Measurements from ENCODE around the gene ACOXL.

Gene ACOXL

GRCh38 chr2:111091811-111092211, 359.4 kb downstream of the ACOXL start:
- Histone ChIP-seq H3K27ac (ENCODE audit: low read length) (no peak overlapping the region), H3K36me3 (ENCODE audit: control insufficient read depth, low read depth, low read length) (no peaks in the 10 kb centered on the region)

GRCh38 chr2:111094691-111095090, 362.3 kb downstream of the ACOXL start:
- no peak overlapping the region for H3K9ac ChIP-seq (ENCODE audit: low read length)
- H3K27me3 ChIP-seq (ENCODE audit: control insufficient read depth, insufficient read depth, low read length): no peaks in the 10 kb centered on the region
- no peaks in the 10 kb centered on the region for H3K4me1 ChIP-seq (ENCODE audit: control insufficient read depth, low read depth, low read length)
- no peaks in the 10 kb centered on the region for H3K36me3 ChIP-seq (ENCODE audit: control insufficient read depth, low read depth, low read length)
- H3K27ac ChIP-seq (ENCODE audit: low read length): no peak overlapping the region
- H3K4me3 ChIP-seq (ENCODE audit: low read length): no peak overlapping the region
- H3K9me3 ChIP-seq (ENCODE audit: control insufficient read depth, low read depth, low read length): no peaks in the 10 kb centered on the region

More at GRCh38 chr2:111091811-111092211, 359.4 kb downstream of the ACOXL start:
- Histone ChIP-seq H3K9ac (ENCODE audit: low read length) (no peak overlapping the region), H3K4me3 (ENCODE audit: low read length) (no peak overlapping the region), H3K4me1 (ENCODE audit: control insufficient read depth, low read depth, low read length) (no peaks in the 10 kb centered on the region), H3K9me3 (ENCODE audit: control insufficient read depth, low read depth, low read length) (no peaks in the 10 kb centered on the region), H3K27me3 (ENCODE audit: control insufficient read depth, insufficient read depth, low read length) (no peaks in the 10 kb centered on the region)

DNA sequence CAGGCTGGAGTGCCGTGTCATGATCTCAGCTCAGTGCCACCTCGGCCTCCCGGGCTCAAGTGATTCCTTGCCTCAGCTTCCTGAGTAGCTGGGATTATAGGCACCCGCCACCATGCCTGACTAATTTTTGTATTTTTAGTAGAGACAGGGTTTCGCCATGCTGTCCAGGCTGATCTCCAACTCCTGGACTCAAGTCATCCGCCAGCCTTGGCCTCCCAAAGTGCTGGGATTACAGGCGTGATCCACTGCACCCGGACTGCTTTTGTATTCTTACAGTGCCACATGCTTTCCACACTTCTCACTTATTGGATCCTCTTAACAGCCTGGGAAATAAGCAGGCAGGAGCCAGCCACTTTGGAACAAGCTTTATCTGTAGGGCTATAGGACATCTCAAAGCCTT, 363.1 kb downstream of the ACOXL start:
- Histone ChIP-seq H3K36me3 (ENCODE audit: control insufficient read depth, low read depth, low read length) (no peaks in the 10 kb centered on the region), H3K9ac (ENCODE audit: low read length) (no peak overlapping the region), H3K9me3 (ENCODE audit: control insufficient read depth, low read depth, low read length) (no peaks in the 10 kb centered on the region), H3K4me1 (ENCODE audit: control insufficient read depth, low read depth, low read length) (no peaks in the 10 kb centered on the region), H3K27ac (ENCODE audit: low read length) (no peak overlapping the region), H3K27me3 (ENCODE audit: control insufficient read depth, insufficient read depth, low read length) (no peaks in the 10 kb centered on the region), H3K4me3 (ENCODE audit: low read length) (no peak overlapping the region)

GRCh38 chr2:111099402-111099801, 367.0 kb downstream of the ACOXL start:
- H3K27me3 ChIP-seq (ENCODE audit: control insufficient read depth, insufficient read depth, low read length): no peaks in the 10 kb centered on the region
- no peak overlapping the region for H3K4me3 ChIP-seq (ENCODE audit: low read length)
- H3K36me3 ChIP-seq (ENCODE audit: control insufficient read depth, low read depth, low read length): no peaks in the 10 kb centered on the region
- H3K9me3 ChIP-seq (ENCODE audit: control insufficient read depth, low read depth, low read length): no peaks in the 10 kb centered on the region
- no peaks in the 10 kb centered on the region for H3K4me1 ChIP-seq (ENCODE audit: control insufficient read depth, low read depth, low read length)
- H3K27ac ChIP-seq (ENCODE audit: low read length): no peak overlapping the region
- H3K9ac ChIP-seq (ENCODE audit: low read length): no peak overlapping the region

DNA sequence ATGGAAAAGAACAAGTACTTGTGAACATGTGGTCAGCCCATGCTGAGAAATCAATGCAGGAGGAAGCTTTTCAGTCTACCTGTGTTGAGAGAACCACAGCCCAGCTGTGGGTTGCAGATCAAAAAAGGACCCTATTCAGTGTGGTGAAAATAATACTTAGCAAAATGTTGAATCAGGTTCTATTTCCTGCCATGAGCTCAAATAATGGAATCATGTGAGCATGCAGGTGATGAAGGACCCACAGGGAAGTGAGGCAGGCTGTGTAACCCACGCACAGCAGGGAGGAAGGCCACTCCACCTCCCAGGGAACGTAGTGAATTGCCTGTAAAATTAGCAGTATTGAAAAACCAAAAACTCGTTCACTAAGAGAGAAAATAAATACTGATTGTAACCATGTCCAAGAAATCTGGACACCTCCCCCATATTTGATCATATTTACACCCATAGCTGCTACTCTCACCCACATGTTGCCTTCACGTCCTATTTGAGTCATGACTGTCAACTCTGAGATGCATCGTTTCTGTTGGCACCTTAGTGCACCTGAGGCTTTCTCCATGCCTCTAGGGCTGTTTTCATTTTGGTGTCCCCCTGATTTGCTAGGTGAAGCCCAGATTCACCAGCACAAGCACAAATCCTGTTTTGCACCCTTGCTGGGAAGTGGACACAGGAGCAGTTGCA, 367.9 kb downstream of the ACOXL start:
- Histone ChIP-seq H3K9ac (ENCODE audit: low read length) (no peak overlapping the region), H3K27ac (ENCODE audit: low read length) (no peak overlapping the region), H3K36me3 (ENCODE audit: control insufficient read depth, low read depth, low read length) (no peaks in the 10 kb centered on the region), H3K4me3 (ENCODE audit: low read length) (no peak overlapping the region), H3K27me3 (ENCODE audit: control insufficient read depth, insufficient read depth, low read length) (no peaks in the 10 kb centered on the region), H3K4me1 (ENCODE audit: control insufficient read depth, low read depth, low read length) (no peaks in the 10 kb centered on the region), H3K9me3 (ENCODE audit: control insufficient read depth, low read depth, low read length) (no peaks in the 10 kb centered on the region)

GRCh38 chr2:111100765-111101162, 368.4 kb downstream of the ACOXL start:
- H3K4me1 ChIP-seq (ENCODE audit: control insufficient read depth, low read depth, low read length): no peaks in the 10 kb centered on the region
- H3K27me3 ChIP-seq (ENCODE audit: control insufficient read depth, insufficient read depth, low read length): no peaks in the 10 kb centered on the region
- H3K36me3 ChIP-seq (ENCODE audit: control insufficient read depth, low read depth, low read length): no peaks in the 10 kb centered on the region
- no peaks in the 10 kb centered on the region for H3K9me3 ChIP-seq (ENCODE audit: control insufficient read depth, low read depth, low read length)
- no peak overlapping the region for H3K27ac ChIP-seq (ENCODE audit: low read length)
- no peak overlapping the region for H3K9ac ChIP-seq (ENCODE audit: low read length)
- H3K4me3 ChIP-seq (ENCODE audit: low read length): no peak overlapping the region

GRCh38 chr2:111101592-111101991, 369.2 kb downstream of the ACOXL start:
- H3K9me3 ChIP-seq (ENCODE audit: control insufficient read depth, low read depth, low read length): no peaks in the 10 kb centered on the region
- H3K9ac ChIP-seq (ENCODE audit: low read length): no peak overlapping the region
- no peak overlapping the region for H3K4me3 ChIP-seq (ENCODE audit: low read length)
- H3K4me1 ChIP-seq (ENCODE audit: control insufficient read depth, low read depth, low read length): no peaks in the 10 kb centered on the region
- H3K27me3 ChIP-seq (ENCODE audit: control insufficient read depth, insufficient read depth, low read length): no peaks in the 10 kb centered on the region
- no peak overlapping the region for H3K27ac ChIP-seq (ENCODE audit: low read length)
- H3K36me3 ChIP-seq (ENCODE audit: control insufficient read depth, low read depth, low read length): no peaks in the 10 kb centered on the region

DNA sequence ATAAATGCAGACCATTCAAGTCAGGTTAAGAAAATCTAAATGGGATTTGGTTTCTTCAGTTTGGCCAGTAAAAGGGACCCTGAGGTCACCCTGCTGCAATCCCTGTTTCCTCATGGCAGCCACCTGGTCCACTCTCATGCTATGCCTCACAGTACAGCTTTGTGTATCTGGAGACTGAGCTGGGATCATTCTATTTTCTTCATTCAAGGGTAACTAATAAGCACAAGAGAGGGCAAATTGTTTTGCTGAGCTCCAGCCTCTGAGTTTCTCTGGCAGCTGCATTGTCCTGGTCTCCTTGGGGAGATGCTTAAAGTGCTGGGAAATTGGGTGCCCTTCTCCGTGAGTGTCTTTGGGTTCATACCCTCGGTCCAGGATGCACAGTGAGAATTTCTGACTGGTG, 369.8 kb downstream of the ACOXL start:
- H3K9ac ChIP-seq (ENCODE audit: low read length): no peak overlapping the region
- no peak overlapping the region for H3K27ac ChIP-seq (ENCODE audit: low read length)
- no peaks in the 10 kb centered on the region for H3K9me3 ChIP-seq (ENCODE audit: control insufficient read depth, low read depth, low read length)
- H3K4me1 ChIP-seq (ENCODE audit: control insufficient read depth, low read depth, low read length): no peaks in the 10 kb centered on the region
- H3K27me3 ChIP-seq (ENCODE audit: control insufficient read depth, insufficient read depth, low read length): no peaks in the 10 kb centered on the region
- H3K36me3 ChIP-seq (ENCODE audit: control insufficient read depth, low read depth, low read length): no peaks in the 10 kb centered on the region
- no peak overlapping the region for H3K4me3 ChIP-seq (ENCODE audit: low read length)

GRCh38 chr2:111105926-111106325, 373.6 kb downstream of the ACOXL start:
- Histone ChIP-seq H3K4me3 (ENCODE audit: low read length) (no peak overlapping the region), H3K27me3 (ENCODE audit: control insufficient read depth, insufficient read depth, low read length) (no peaks in the 10 kb centered on the region), H3K4me1 (ENCODE audit: control insufficient read depth, low read depth, low read length) (no peaks in the 10 kb centered on the region), H3K9me3 (ENCODE audit: control insufficient read depth, low read depth, low read length) (no peaks in the 10 kb centered on the region), H3K9ac (ENCODE audit: low read length) (no peak overlapping the region), H3K27ac (ENCODE audit: low read length) (no peak overlapping the region), H3K36me3 (ENCODE audit: control insufficient read depth, low read depth, low read length) (no peaks in the 10 kb centered on the region)

- Histone ChIP-seq H3K4me3 (ENCODE audit: low read length) (no peak overlapping the region), H3K27ac (ENCODE audit: low read length) (no peak overlapping the region), H3K36me3 (ENCODE audit: control insufficient read depth, low read depth, low read length) (no peaks in the 10 kb centered on the region), H3K27me3 (ENCODE audit: control insufficient read depth, insufficient read depth, low read length) (no peaks in the 10 kb centered on the region), H3K4me1 (ENCODE audit: control insufficient read depth, low read depth, low read length) (no peaks in the 10 kb centered on the region), H3K9ac (ENCODE audit: low read length) (no peak overlapping the region), H3K9me3 (ENCODE audit: control insufficient read depth, low read depth, low read length) (no peaks in the 10 kb centered on the region)
These were observed 374.3 kb downstream of the ACOXL start for GRCh38 chr2:111106706-111107105.

DNA sequence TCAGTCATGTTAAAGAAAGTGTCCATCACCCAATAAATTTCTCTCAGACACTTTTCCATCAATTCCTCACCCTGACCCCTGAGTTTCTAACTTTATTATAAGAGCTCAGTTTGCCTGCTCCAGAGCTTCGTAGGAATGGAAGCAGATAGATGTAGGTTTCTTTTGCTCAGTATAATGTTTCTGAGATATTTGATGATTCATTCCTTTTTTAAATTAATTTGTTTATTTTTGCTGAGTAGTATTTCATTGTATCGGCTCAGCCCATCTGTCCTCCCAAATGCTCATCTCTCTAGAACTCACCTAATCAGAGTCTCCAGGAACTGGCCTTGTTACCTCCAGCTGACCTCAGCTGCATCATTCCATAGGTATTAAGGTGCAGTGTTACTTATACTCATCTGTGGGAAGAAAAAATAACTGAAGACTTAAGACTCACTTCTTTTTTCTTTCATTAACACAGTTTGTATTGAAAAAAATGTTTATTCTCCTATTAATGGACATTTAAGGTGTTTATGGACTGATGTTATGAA, 376.4 kb downstream of the ACOXL start:
- Histone ChIP-seq H3K9me3 (ENCODE audit: control insufficient read depth, low read depth, low read length) (no peaks in the 10 kb centered on the region), H3K36me3 (ENCODE audit: control insufficient read depth, low read depth, low read length) (no peaks in the 10 kb centered on the region), H3K9ac (ENCODE audit: low read length) (no peak overlapping the region), H3K4me1 (ENCODE audit: control insufficient read depth, low read depth, low read length) (no peaks in the 10 kb centered on the region), H3K27ac (ENCODE audit: low read length) (no peak overlapping the region), H3K4me3 (ENCODE audit: low read length) (no peak overlapping the region), H3K27me3 (ENCODE audit: control insufficient read depth, insufficient read depth, low read length) (no peaks in the 10 kb centered on the region)

DNA sequence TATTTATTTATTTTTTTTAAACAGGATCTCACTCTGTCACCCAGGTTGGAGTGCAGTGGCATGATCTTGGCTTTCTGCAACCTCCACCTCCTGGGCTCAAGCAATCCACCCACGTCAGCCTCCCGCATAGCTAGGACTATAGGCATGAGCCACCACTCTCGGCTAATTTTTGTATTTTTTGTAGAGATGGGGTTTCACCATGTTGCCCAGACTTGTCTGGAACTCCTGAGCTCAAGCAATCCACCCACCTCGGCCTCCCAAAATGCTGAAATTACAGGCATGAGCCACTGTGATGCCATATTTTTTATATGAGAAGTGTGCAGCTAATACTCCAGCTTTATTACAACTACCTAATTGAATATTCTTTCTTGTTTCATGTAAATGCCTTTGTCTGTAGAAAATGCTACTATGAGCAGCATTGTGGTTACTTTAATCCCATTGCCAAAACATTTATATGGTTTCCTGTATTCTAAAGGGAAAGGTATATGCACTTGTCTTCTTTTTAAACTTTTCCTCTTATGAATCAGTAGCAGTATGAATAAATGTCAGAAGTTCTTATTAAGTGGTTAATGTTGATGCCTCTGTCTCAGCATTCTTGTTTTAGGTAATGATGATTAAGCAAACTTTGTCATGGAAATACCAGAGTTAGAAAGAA, 378.9 kb downstream of the ACOXL start:
- H3K27me3 ChIP-seq (ENCODE audit: control insufficient read depth, insufficient read depth, low read length): peaks cover under 1% of the 10 kb centered on the region
- no peak overlapping the region for H3K9ac ChIP-seq (ENCODE audit: low read length)
- no peak overlapping the region for H3K27ac ChIP-seq (ENCODE audit: low read length)
- H3K4me3 ChIP-seq (ENCODE audit: low read length): no peak overlapping the region
- no peaks in the 10 kb centered on the region for H3K9me3 ChIP-seq (ENCODE audit: control insufficient read depth, low read depth, low read length)
- H3K4me1 ChIP-seq (ENCODE audit: control insufficient read depth, low read depth, low read length): no peaks in the 10 kb centered on the region
- no peaks in the 10 kb centered on the region for H3K36me3 ChIP-seq (ENCODE audit: control insufficient read depth, low read depth, low read length)
